Measurements from ENCODE around the gene MMP10.

The MMP10 gene

DNA sequence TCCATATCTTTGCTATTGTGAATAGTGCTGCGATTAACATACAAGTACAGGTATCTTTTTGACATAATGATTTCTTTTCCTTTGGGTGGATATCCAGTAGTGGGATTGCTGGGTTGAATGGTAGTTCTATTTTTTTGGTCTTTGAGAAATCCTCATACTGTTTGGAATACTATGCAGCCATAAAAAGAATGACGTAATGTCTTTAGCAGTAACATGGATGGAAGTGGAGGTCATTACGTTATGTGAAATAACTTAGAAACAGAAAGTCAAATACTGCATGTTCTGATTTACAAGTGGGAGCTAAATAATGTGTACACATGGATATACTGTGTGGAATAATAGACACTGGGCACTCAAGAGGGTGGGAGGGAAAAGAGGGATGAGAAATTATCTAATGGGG is 4.0 kb upstream of the MMP10 start:
- Histone ChIP-seq H3K27me3 (ENCODE audit: control insufficient read depth, insufficient read depth, low read length, poor library complexity, severe bottlenecking) (no peaks in the 10 kb centered on the region), H3K4me1 (ENCODE audit: control insufficient read depth, insufficient read depth, low read length) (no peaks in the 10 kb centered on the region), H3K4me3 (ENCODE audit: insufficient read depth, low read depth, low read length) (no peak overlapping the region), H3K27ac (ENCODE audit: insufficient read depth, low read depth, low read length, poor library complexity, severe bottlenecking) (no peak overlapping the region), H3K9me3 (ENCODE audit: control insufficient read depth, low read length) (no peaks in the 10 kb centered on the region), H3K36me3 (ENCODE audit: control insufficient read depth, insufficient read depth, low read length) (no peaks in the 10 kb centered on the region)
- WGBS, 2 experiments = 90 to 93% methylated on average over 2 to 3 of the region's 3 CpGs

DNA sequence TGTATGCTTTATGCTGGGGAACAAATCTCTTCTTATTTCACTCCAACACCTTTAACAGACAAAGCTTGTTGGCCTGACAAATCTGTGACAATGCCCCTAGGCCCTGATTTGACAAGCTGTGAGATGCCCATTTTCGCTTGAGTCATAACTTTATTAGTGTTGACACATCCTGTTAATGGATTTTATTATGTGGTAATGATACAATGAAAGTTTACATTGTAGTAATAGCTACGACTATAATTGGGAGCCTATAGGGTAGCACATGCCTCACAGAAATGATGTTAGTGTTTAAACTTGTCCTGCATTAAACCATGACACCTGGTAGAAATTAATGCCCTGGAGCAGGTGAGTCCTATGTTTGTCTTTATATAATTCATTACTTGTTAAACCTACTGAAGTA is 3.3 kb upstream of the MMP10 start:
- no peaks in the 10 kb centered on the region for H3K36me3 ChIP-seq (ENCODE audit: control insufficient read depth, insufficient read depth, low read length)
- H3K4me3 ChIP-seq (ENCODE audit: insufficient read depth, low read depth, low read length) = no peak overlapping the region
- H3K9me3 ChIP-seq (ENCODE audit: control insufficient read depth, low read length) = no peaks in the 10 kb centered on the region
- H3K4me1 ChIP-seq (ENCODE audit: control insufficient read depth, insufficient read depth, low read length) = no peaks in the 10 kb centered on the region
- no peaks in the 10 kb centered on the region for H3K27me3 ChIP-seq (ENCODE audit: control insufficient read depth, insufficient read depth, low read length, poor library complexity, severe bottlenecking)
- no peak overlapping the region for H3K27ac ChIP-seq (ENCODE audit: insufficient read depth, low read depth, low read length, poor library complexity, severe bottlenecking)
- WGBS, 2 experiments = 95 to 97% methylated on average over 2 of the region's 2 CpGs

DNA sequence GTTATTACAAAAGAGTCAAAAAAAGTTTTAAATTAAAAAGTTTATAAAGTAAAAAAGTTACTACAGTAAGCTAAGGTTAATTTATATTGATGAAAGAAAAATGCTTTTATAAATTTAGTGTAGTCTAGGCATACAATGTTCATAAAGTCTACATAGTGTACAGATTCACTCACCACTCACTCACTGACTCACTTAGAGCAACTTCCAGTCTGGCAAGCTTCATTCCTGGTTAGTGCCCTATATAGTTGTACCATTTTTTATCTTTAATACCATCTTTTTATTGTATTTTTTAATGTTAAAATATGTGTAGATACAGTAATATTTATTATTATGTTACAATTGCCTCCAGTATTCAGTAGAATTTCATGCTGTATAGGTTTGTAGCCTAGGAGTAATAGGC is 2.6 kb upstream of the MMP10 start:
- Histone ChIP-seq H3K4me3 (ENCODE audit: insufficient read depth, low read depth, low read length) (no peak overlapping the region), H3K4me1 (ENCODE audit: control insufficient read depth, insufficient read depth, low read length) (no peaks in the 10 kb centered on the region), H3K36me3 (ENCODE audit: control insufficient read depth, insufficient read depth, low read length) (no peaks in the 10 kb centered on the region), H3K27ac (ENCODE audit: insufficient read depth, low read depth, low read length, poor library complexity, severe bottlenecking) (no peak overlapping the region), H3K27me3 (ENCODE audit: control insufficient read depth, insufficient read depth, low read length, poor library complexity, severe bottlenecking) (no peaks in the 10 kb centered on the region), H3K9me3 (ENCODE audit: control insufficient read depth, low read length) (no peaks in the 10 kb centered on the region)

- Histone ChIP-seq H3K4me3 (ENCODE audit: insufficient read depth, low read depth, low read length) (no peak overlapping the region), H3K27ac (ENCODE audit: insufficient read depth, low read depth, low read length, poor library complexity, severe bottlenecking) (no peak overlapping the region), H3K27me3 (ENCODE audit: control insufficient read depth, insufficient read depth, low read length, poor library complexity, severe bottlenecking) (no peaks in the 10 kb centered on the region), H3K4me1 (ENCODE audit: control insufficient read depth, insufficient read depth, low read length) (no peaks in the 10 kb centered on the region), H3K9me3 (ENCODE audit: control insufficient read depth, low read length) (no peaks in the 10 kb centered on the region), H3K36me3 (ENCODE audit: control insufficient read depth, insufficient read depth, low read length) (no peaks in the 10 kb centered on the region)
- 85 to 98% methylated on average over 2 of the region's 2 CpGs for WGBS, 2 experiments
These were observed 1.2 kb upstream of the MMP10 start for GRCh38 chr11:102781676-102782075.

DNA sequence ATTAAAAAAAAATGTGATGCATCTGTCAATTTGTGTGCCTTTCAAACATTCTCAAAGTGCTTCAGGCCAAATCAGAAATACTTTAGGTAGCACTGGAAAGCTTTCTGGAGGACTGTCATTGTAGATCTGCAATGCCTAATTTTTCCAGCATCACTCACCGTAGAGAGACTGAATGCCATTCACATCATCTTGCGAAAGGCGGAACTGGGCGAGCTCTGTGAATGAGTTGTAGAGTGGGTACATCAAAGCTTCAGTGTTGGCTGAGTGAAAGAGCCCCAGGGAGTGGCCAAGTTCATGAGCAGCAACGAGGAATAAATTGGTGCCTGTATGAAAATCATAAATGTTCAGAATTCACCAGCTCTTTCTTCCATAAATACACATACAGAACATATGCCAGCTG is 4.0 kb downstream of the MMP10 start:
- Histone ChIP-seq H3K27ac (ENCODE audit: insufficient read depth, low read depth, low read length, poor library complexity, severe bottlenecking) (no peak overlapping the region), H3K9me3 (ENCODE audit: control insufficient read depth, low read length) (no peaks in the 10 kb centered on the region), H3K4me1 (ENCODE audit: control insufficient read depth, insufficient read depth, low read length) (no peaks in the 10 kb centered on the region), H3K4me3 (ENCODE audit: insufficient read depth, low read depth, low read length) (no peak overlapping the region), H3K36me3 (ENCODE audit: control insufficient read depth, insufficient read depth, low read length) (no peaks in the 10 kb centered on the region), H3K27me3 (ENCODE audit: control insufficient read depth, insufficient read depth, low read length, poor library complexity, severe bottlenecking) (no peaks in the 10 kb centered on the region)
- 92 to 96% methylated on average over 5 of the region's 5 CpGs for WGBS, 2 experiments

DNA sequence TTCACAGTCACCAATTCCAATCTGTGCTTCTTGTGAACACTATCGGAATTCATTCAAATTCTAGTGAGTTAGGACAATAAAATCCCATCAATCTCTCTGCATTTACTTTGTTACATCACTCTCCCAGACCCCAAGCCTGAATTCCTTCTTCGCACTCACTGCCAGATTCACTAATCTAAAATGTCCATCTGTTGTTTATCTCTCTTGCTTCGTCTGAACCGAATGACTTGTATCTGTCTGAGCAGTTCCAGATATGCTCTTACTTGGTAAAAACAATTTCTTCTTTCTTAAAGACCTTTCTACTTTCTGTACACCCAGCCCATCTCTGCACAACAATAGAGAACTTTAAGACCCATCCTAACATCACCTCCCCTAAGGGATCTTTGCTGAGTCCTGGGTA is 7.0 kb downstream of the MMP10 start:
- Histone ChIP-seq H3K4me1 (ENCODE audit: control insufficient read depth, insufficient read depth, low read length) (no peaks in the 10 kb centered on the region), H3K4me3 (ENCODE audit: insufficient read depth, low read depth, low read length) (no peak overlapping the region), H3K9me3 (ENCODE audit: control insufficient read depth, low read length) (no peaks in the 10 kb centered on the region), H3K36me3 (ENCODE audit: control insufficient read depth, insufficient read depth, low read length) (no peaks in the 10 kb centered on the region), H3K27ac (ENCODE audit: insufficient read depth, low read depth, low read length, poor library complexity, severe bottlenecking) (no peak overlapping the region), H3K27me3 (ENCODE audit: control insufficient read depth, insufficient read depth, low read length, poor library complexity, severe bottlenecking) (no peaks in the 10 kb centered on the region)
- WGBS, 2 experiments = 93 to 94% methylated on average over 4 of the region's 4 CpGs

GRCh38 chr11:102771351-102771750 is 9.1 kb downstream of the MMP10 start:
- Histone ChIP-seq H3K4me3 (ENCODE audit: insufficient read depth, low read depth, low read length) (no peak overlapping the region), H3K4me1 (ENCODE audit: control insufficient read depth, insufficient read depth, low read length) (no peaks in the 10 kb centered on the region), H3K9me3 (ENCODE audit: control insufficient read depth, low read length) (no peaks in the 10 kb centered on the region), H3K27me3 (ENCODE audit: control insufficient read depth, insufficient read depth, low read length, poor library complexity, severe bottlenecking) (no peaks in the 10 kb centered on the region), H3K27ac (ENCODE audit: insufficient read depth, low read depth, low read length, poor library complexity, severe bottlenecking) (no peak overlapping the region), H3K36me3 (ENCODE audit: control insufficient read depth, insufficient read depth, low read length) (no peaks in the 10 kb centered on the region)
- 56 to 67% methylated on average over 1 of the region's 1 CpG for WGBS, 2 experiments

DNA sequence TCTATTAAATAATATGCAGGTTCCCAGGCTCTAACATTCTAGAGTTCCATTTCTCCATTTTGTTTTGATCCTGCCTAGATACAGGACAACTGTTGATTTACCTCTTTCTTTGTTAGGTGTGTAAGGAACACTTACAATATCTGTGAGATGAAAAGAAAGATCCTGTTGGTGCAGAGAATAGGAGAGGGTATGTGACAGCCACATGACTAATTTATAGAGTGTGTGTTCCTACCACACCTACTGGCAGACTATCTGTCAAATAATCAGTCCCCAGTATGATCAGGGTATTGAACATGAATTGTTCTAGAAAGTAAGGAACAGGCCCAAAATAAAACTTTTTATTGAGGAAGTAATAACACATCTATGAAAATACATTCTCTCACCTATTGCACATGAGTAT is 10.2 kb downstream of the MMP10 start:
- Histone ChIP-seq H3K27ac (ENCODE audit: insufficient read depth, low read depth, low read length, poor library complexity, severe bottlenecking) (no peak overlapping the region), H3K27me3 (ENCODE audit: control insufficient read depth, insufficient read depth, low read length, poor library complexity, severe bottlenecking) (no peaks in the 10 kb centered on the region)

GRCh38 chr11:102767800-102768199 is 12.6 kb downstream of the MMP10 start:
- H3K4me1 ChIP-seq (ENCODE audit: control insufficient read depth, insufficient read depth, low read length) = no peaks in the 10 kb centered on the region
- H3K36me3 ChIP-seq (ENCODE audit: control insufficient read depth, insufficient read depth, low read length) = no peaks in the 10 kb centered on the region
- H3K27me3 ChIP-seq (ENCODE audit: control insufficient read depth, insufficient read depth, low read length, poor library complexity, severe bottlenecking) = no peaks in the 10 kb centered on the region
- no peaks in the 10 kb centered on the region for H3K9me3 ChIP-seq (ENCODE audit: control insufficient read depth, low read length)
- H3K4me3 ChIP-seq (ENCODE audit: insufficient read depth, low read depth, low read length) = no peak overlapping the region
- H3K27ac ChIP-seq (ENCODE audit: insufficient read depth, low read depth, low read length, poor library complexity, severe bottlenecking) = no peak overlapping the region
- WGBS, 2 experiments = 80 to 96% methylated on average over 17 to 18 of the region's 18 CpGs

More for the DNA sequence above, 10.2 kb downstream of the MMP10 start:
- Histone ChIP-seq H3K4me3 (ENCODE audit: insufficient read depth, low read depth, low read length) (no peak overlapping the region), H3K36me3 (ENCODE audit: control insufficient read depth, insufficient read depth, low read length) (no peaks in the 10 kb centered on the region), H3K4me1 (ENCODE audit: control insufficient read depth, insufficient read depth, low read length) (no peaks in the 10 kb centered on the region), H3K9me3 (ENCODE audit: control insufficient read depth, low read length) (no peaks in the 10 kb centered on the region)

- H3K27ac ChIP-seq (ENCODE audit: insufficient read depth, low read depth, low read length, poor library complexity, severe bottlenecking) = no peak overlapping the region
- no peaks in the 10 kb centered on the region for H3K27me3 ChIP-seq (ENCODE audit: control insufficient read depth, insufficient read depth, low read length, poor library complexity, severe bottlenecking)
- 79 to 89% methylated on average over 2 of the region's 2 CpGs for WGBS, 2 experiments
- peaks cover 8% of the 10 kb centered on the region for H3K4me1 ChIP-seq (ENCODE audit: control insufficient read depth, insufficient read depth, low read length)
- no peaks in the 10 kb centered on the region for H3K9me3 ChIP-seq (ENCODE audit: control insufficient read depth, low read length)
- no peaks in the 10 kb centered on the region for H3K36me3 ChIP-seq (ENCODE audit: control insufficient read depth, insufficient read depth, low read length)
- no peak overlapping the region for H3K4me3 ChIP-seq (ENCODE audit: insufficient read depth, low read depth, low read length)
These were observed 17.0 kb downstream of the MMP10 start for GRCh38 chr11:102763440-102763839.

DNA sequence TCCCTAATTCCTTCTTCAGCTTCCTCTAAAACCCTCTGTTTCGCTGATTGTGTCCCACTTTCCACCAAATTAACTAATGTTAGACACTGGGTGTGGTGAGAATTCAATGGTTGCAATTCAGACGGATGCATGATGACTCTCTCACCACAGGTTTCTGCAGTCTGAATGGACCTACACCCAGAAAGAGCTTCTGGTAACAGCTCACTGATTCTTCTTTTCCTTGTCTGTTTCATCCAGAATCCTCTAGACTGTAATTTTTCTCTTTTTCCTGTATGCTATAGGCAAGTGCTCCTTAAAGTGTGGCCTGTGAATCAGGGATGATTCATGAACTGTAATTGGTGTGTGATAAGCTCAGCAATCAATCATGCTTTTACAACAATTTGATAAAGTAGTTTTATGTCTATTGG is 18.1 kb downstream of the MMP10 start:
- Histone ChIP-seq H3K4me1 (ENCODE audit: control insufficient read depth, insufficient read depth, low read length) (peaks cover 8% of the 10 kb centered on the region), H3K9me3 (ENCODE audit: control insufficient read depth, low read length) (no peaks in the 10 kb centered on the region), H3K4me3 (ENCODE audit: insufficient read depth, low read depth, low read length) (no peak overlapping the region), H3K27ac (ENCODE audit: insufficient read depth, low read depth, low read length, poor library complexity, severe bottlenecking) (no peak overlapping the region), H3K27me3 (ENCODE audit: control insufficient read depth, insufficient read depth, low read length, poor library complexity, severe bottlenecking) (no peaks in the 10 kb centered on the region), H3K36me3 (ENCODE audit: control insufficient read depth, insufficient read depth, low read length) (no peaks in the 10 kb centered on the region)
- WGBS, 2 experiments = 68 to 84% methylated on average over 1 to 2 of the region's 2 CpGs

Data from ectodermal cell (in vitro differentiated cells).